HG02798 (cell line): ENCODE measurements around the gene CCER1.

Source experiments
- ATAC-seq: cut with Tn5 transposase; IDR thresholded peaks from one replicate; pipeline ENCODE4 v1.9.1; 2021; ENCODE audit warnings: mild to moderate bottlenecking; ENCODE audit not compliant: unreplicated experiment, poor library complexity

Gene CCER1

DNA sequence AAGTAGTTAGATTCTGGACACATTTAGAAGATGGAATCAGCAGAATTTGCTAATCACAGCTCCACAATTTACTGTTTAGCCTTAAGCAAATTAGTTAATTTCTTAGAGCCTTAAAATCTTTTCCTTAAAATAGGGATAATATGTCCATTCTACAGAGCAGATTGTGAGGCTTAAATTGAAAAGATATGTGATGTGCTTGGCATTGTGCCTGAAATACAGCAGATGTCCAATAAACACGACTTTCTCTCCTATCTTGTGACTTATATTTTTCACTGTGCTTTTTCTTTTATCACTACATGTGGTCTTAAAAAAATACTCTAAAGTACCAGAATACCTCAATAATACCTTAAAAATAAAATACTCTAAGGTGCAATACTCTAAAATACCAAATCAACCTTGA is 30.6 kb downstream of the CCER1 start:
- ATAC-seq, result no peak

DNA sequence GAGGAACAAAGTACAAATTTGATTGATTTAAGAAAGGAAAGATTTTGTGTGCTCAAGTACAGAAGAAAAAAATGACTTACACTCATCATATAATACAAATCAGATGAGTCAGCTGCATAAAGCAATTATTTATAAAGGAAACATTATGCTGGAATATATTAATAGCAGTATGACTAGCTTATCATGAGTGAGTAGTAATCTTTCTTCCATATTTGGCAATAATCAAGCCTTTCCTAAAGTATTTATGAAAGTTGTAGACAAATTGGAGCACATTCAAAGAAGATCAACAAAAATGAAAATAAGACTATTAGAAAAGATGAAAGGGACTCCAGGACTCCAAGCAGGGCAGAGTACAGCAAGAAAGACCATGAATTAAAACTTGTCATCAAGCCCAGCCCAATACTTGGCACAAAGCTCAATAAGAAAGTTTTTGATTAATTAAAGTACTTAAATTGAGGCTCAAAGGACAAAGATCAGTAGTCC is 32.8 kb downstream of the CCER1 start:
- no peak for ATAC-seq

DNA sequence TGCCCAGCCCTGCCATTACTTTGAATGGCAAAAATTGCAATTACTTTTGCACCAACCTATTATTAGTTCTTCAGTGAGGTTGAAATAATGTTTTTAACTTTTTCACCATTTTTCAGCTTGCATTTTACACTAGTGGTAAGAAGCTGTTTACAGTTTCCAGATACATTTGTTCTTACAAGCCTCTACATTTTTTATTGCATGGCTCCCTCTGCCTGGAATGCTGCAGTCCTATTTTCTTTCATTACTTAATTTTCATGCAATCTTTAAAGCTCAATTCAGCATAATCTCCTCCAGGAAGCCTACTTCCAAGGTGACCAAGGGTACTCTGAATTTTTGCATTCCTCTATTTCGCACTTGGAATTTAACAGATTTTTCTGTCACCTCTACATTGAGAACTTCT is 33.4 kb downstream of the CCER1 start:
- no peak for ATAC-seq

DNA sequence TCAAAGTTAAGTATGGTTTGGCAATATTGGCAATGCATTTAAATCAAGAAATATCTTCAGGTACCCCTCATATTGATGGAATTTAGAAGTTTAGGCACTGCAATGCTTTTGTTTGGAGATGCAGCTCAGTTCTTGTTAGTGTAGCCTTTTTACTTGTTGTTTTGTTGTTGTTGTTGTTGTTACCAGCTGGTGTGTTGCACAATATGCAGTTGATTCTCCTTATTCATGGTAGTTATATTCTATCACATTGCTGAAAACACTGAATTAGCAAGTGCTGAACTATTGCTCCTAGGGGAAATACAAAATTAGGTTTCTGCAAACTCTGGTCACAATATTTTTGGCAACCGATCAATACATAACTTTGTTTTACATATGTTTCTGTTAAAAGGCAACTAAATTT is 34.8 kb downstream of the CCER1 start:
- no peak for ATAC-seq

DNA sequence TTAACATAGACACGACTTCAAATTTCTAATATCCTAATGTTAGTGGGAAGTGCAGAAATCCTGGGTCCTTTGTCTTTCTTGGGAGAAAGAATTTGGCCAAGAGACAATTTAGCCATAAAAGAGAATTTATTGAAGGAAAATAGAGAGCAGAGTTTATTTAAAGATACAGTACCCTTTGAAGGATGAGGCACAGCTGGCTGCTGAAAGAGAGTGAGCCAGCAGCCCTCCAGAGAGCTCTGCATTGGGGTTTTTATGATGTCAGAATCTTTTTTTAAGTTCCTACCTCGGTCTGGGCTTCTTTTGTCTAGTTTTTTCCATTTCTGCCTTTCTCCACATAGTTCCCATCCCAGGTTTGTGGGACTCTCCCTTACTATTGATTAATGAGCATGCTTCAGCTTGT is 37.5 kb downstream of the CCER1 start:
- ATAC-seq, result no peak

DNA sequence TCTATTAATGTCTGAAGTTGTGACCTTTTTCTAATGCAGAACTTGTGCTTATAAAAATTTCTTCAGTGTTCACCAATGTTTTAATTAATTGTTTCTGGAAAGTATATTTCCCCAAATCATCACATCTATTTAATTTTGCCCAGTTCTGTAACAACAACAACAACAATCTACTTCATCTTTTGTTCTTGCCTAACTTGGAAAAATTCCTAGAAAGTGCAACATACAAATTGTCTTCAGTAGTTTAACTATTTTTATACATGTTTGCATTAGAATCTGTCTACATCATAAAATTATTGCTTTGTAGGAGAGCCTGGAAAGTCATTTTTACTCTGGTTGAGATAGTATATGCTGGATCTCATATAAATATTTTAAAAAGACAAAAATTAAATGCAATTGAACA is 38.5 kb downstream of the CCER1 start:
- no peak for ATAC-seq

DNA sequence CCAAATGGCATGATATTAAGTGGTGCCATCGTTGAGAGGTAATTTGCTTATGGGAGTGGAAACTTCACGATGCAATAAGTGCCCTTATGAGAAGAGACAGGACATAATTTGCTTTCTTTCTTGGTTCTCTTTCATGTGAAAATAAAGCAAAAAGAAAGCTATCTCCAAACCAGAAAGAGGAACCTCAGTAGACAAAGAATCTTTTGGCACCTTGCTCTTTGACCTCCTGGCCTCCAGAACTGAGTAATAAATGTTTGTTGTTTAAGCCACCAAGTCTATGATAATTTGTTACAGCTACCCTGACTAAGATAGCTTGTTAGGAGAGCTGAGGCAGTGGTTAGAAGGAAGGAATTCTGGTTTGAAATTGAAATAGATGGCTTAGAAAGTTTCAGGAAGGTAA is 39.6 kb downstream of the CCER1 start:
- ATAC-seq, result no peak

DNA sequence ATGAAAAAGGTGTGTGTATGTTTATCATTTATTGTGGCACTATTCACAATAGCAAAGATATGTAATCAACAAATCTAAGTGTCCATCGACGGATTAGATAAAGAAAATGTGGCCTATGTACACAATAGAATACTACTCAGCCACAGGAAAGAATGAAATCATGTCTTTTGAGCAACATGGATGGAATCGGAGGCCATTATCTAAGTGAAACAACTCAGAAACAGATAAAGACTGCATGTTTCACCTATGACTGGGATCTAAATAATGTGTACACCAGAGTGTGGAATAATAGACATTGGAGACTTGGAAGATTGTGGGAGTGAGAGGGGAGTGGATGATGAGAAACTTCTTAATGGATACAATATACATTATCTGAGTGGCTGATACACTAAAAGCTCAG is 44.0 kb downstream of the CCER1 start:
- ATAC-seq, result no peak

DNA sequence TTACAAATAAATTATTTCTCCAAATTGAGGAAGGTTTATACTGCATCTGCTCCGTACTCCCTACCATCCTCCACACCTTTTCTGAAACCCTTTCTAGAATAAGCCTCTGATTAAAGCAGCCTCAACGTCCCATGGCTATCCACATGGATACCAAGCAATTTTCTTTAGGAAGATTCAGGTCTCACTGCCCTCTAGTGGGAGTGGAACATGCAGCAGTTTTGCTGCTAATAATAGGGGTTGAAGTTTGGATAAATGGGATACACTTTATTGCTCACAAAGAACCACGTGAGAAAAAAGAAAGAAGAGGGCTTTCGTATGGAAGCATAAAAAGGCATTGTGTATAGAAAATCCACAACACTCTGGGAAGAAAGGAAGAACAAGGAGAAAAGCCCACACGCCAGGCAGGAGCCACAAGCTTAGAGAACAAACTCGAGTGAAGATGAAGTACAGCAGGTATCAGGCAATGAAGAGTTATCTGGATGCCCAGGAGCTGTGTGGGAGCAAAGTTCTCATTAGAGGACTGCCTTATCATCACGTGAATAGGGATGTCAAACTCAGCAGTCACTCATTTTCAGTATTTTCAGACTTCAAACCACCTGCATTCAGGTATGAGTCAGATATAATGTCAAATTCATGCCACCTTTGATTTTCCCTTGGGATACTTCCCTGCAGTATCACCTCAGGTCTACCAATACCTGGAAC is 45.8 kb downstream of the CCER1 start:
- no peak for ATAC-seq

DNA sequence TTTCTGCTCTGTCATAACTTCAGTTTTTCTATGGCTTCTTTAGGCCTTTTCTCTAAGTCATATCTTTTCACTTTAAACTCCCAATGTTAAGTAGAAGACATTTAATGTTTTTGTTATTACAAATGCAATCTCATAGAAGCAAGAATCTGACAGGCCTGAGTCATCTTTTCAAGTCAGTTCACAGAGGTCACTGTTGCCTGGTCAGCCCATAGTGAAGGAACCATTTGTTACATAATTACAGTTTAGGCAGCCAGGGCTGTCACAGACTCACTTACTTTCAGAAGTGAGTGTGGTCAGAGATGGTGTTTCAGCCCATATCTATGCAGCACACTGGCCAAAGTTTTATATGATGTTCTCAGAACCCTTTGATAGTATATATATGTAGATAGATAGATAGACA is 46.5 kb downstream of the CCER1 start:
- no peak for ATAC-seq

DNA sequence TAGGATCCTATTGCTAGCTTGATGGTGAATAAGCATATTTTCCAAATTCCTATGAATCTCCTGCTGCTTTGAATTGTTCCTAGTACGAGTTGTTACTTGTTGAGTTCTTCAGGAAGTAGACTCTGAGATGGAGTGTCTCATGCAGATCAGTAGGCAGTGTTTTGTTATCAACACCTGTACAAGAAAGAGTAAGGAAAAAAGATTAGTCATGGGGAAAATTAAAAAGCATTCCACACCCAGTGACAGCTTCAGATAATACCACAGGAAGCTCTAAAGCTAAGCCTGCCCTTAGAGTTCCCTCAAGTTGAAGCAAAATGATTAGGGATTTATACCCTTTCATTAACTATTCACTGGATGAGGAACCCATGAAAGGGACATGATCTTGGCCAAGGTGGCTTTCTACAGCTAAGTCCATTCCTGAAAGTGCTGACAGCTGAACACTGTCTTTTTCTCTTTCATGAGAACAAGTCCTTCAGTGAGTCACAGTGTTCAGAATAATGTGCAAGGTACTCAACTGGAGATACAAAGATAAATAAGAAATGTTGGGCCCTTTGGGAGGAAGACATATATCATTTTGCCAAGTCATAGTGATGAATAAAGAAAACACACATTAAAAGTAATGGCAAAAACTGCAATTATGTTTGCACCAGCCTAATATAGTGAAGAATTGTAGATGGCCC is 49.1 kb downstream of the CCER1 start:
- ATAC-seq, result no peak

DNA sequence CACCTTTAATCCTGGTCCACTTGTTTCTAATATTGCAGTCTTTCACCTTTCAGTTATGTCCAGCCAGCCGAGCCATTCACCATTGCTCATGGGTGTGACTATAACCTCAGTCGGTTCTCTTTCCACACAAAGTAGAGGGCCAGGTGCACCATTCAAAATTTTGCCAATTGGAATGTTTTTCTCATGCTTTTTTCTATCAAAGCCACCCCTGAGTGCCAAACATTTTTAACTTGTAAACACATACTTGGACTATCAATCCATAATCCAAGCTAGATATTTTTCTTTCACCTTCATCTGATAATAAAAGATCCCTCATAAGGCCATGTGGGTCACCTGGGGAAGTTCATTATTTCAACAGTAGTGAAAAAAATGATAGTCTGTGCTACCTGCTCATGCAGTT is 52.4 kb downstream of the CCER1 start:
- ATAC-seq, result no peak
